B cell (primary cell): ENCODE results near the gene PIK3R4. TPM values are rescaled to one million over a fixed set of nuclear protein-coding genes. Genes with fewer than 3 reads are reported as not detected.

ENCODE experiments used
- ATAC-seq: fragments of 200-7000 bp; cut with Tn5 transposase; one replicate; pipeline ENCODE4 v1.10.0; 2021; ENCODE audit warnings: low read depth, mild to moderate bottlenecking, moderate number of reproducible peaks, moderate library complexity
- CTCF ChIA-PET: fragments of 350-600 bp; sonication (Branson Sonifier 250); formaldehyde crosslinking; loops from one replicate; lab custom pipeline; 2021; ENCODE audit warnings: antibody characterized with exemption, inconsistent platforms; lab: Charles Lee
- POLR2A ChIA-PET: fragments of 350-600 bp; sonication (Branson Sonifier 250); formaldehyde crosslinking; loops from one replicate; lab custom pipeline; 2021; ENCODE audit warnings: antibody characterized with exemption; lab: Charles Lee
- DNase-seq: peaks from one replicate; pipeline ENCODE4 v3.0.0; 2013
- H2AFZ ChIP-seq: 2 replicates; pipeline ENCODE4 v1.6.1; 2012; ENCODE audit warnings: mild to moderate bottlenecking, low read depth, low read length; ENCODE audit not compliant: insufficient read depth, poor library complexity, severe bottlenecking
- H3K27ac ChIP-seq, 2 donors: 1 replicate in 1 of 2; 2 replicates in 1 of 2; pipeline ENCODE4 v1.5.1; 2012 to 2013; ENCODE audit warnings: low read length in 2 of 2, mild to moderate bottlenecking in 2 of 2, moderate library complexity in 1 of 2
- H3K27me3 ChIP-seq, 4 experiments: fragments of 200-600 bp in 1 of 4; sonication (generic) in 1 of 4; replicated peaks in 1 of 4; 1 replicate in 2 of 4; 2 replicates in 2 of 4; pipeline versions ENCODE4 v1.6.1 to v1.7.0; 2013 to 2016; ENCODE audit warnings: low read length in 3 of 4, mild to moderate bottlenecking in 2 of 4, mixed read lengths in 1 of 4, moderate library complexity in 1 of 4; ENCODE audit not compliant: insufficient read depth in 4 of 4, control insufficient read depth in 3 of 4; ENCODE audit errors: control extremely low read depth in 1 of 4
- H3K36me3 ChIP-seq, 2 experiments: replicated peaks in 1 of 2; 1 replicate in 1 of 2; 2 replicates in 1 of 2; pipeline versions ENCODE4 v1.6.1 to v1.7.1; 2013; ENCODE audit warnings: low read length in 1 of 2; ENCODE audit not compliant: insufficient read depth in 2 of 2, control insufficient read depth in 1 of 2; ENCODE audit errors: control extremely low read depth in 1 of 2, extremely low read depth in 1 of 2
- H3K4me1 ChIP-seq, 2 donors: fragments of 200-600 bp in 1 of 2; sonication (generic) in 1 of 2; 1 replicate in 1 of 2; 2 replicates in 1 of 2; pipeline versions ENCODE4 v1.5.1 to v1.6.1; 2013 to 2017; ENCODE audit warnings: low read length in 2 of 2; ENCODE audit not compliant: control insufficient read depth in 2 of 2, insufficient read depth in 2 of 2
- H3K4me2 ChIP-seq: replicated peaks from 2 replicates; pipeline ENCODE3; 2012; ENCODE audit warnings: mild to moderate bottlenecking, low read depth, low read length; ENCODE audit not compliant: poor library complexity, severe bottlenecking
- H3K4me3 ChIP-seq, 5 experiments: fragments of 200-600 bp in 1 of 5; sonication (generic) in 1 of 5; 1 replicate in 3 of 5; 2 replicates in 2 of 5; pipeline versions ENCODE4 v1.5.1 to v1.7.0; 2011 to 2016; ENCODE audit warnings: low read length in 4 of 5, mild to moderate bottlenecking in 4 of 5, low read depth in 2 of 5, control low read depth in 1 of 5, moderate library complexity in 1 of 5; ENCODE audit not compliant: insufficient read depth in 1 of 5; ENCODE audit errors: control extremely low read depth in 1 of 5, extremely low read depth in 1 of 5
- H3K79me2 ChIP-seq: fragments of 200-600 bp; sonication (generic); one replicate; pipeline ENCODE4 v1.6.0; 2016; ENCODE audit warnings: low read length; ENCODE audit not compliant: control insufficient read depth, insufficient read depth
- H3K9ac ChIP-seq: fragments of 200-600 bp; sonication (generic); 2 replicates; pipeline ENCODE4 v1.6.1; 2017; ENCODE audit warnings: mild to moderate bottlenecking, low read length, moderate library complexity
- H3K9me3 ChIP-seq, 3 donors: one replicate each; pipeline versions ENCODE4 v1.6.1 to v1.7.1; 2013; ENCODE audit warnings: low read length in 2 of 3; ENCODE audit not compliant: control insufficient read depth in 2 of 3, insufficient read depth in 1 of 3; ENCODE audit errors: control extremely low read depth in 1 of 3
- H4K20me1 ChIP-seq: 2 replicates; pipeline ENCODE4 v1.6.0; 2012; ENCODE audit warnings: mild to moderate bottlenecking, low read length; ENCODE audit not compliant: insufficient read depth, control insufficient read depth, poor library complexity, severe bottlenecking
- H3K27ac Mint-ChIP-seq: one replicate; pipeline ENCODE4 v1.8.0; 2021; ENCODE audit warnings: mixed read lengths
- H3K27me3 Mint-ChIP-seq: one replicate; pipeline ENCODE4 v1.8.0; 2021; ENCODE audit warnings: mixed read lengths
- H3K4me1 Mint-ChIP-seq: one replicate; pipeline ENCODE4 v1.8.0; 2021; ENCODE audit warnings: mixed read lengths
- H3K4me3 Mint-ChIP-seq: one replicate; pipeline ENCODE4 v1.8.0; 2021; ENCODE audit warnings: mixed read lengths
- H3K9me3 Mint-ChIP-seq: one replicate; pipeline ENCODE4 v1.8.0; 2022; ENCODE audit warnings: mixed read lengths; ENCODE audit not compliant: insufficient read depth
- CTCF ChIP-seq: fragments of 200-600 bp; IDR thresholded peaks from one replicate; pipeline ENCODE4 v1.8.0; 2022; ENCODE audit warnings: antibody characterized with exemption, mild to moderate bottlenecking
- EZH2 ChIP-seq: IDR thresholded peaks from 2 replicates; pipeline ENCODE4 v1.6.1; 2012; ENCODE audit warnings: borderline replicate concordance, low read depth, mild to moderate bottlenecking, moderate library complexity, low read length; ENCODE audit not compliant: insufficient read depth, poor library complexity, severe bottlenecking
- WGBS: methylation state at CpG from one replicate; pipeline ENCODE4 v1.1.5; 2013; ENCODE audit warnings: missing lambda C conversion rate; ENCODE audit not compliant: insufficient coverage; 5-methylcytosine and 5-hydroxymethylcytosine counted together
- intact Hi-C: fragments of 100-400 bp; cut with micrococcal nuclease; formaldehyde crosslinking; loops from one replicate; pipeline ENCODE4 v1.10.0; 2022
- polyA plus RNA-seq: library from polyadenylated mRNA; depleted of rRNA; stranded (reverse); fragments of >200 nt; gene quantifications from 2 replicates; pipeline ENCODE4 v1.2.3, GENCODE V29; 2012
- total RNA-seq, 2 donors: library from RNA; stranded (reverse); fragments of 120-200 nt in 1 of 2; gene quantifications; 1 replicate in 1 of 2; 2 replicates in 1 of 2; pipeline versions ENCODE4 v1.2.3 to v1.2.4, GENCODE V29; 2013 to 2022

PIK3R4 gene
- total and polyA plus RNA-seq, 2 donors (not counting 1 experiment from before 2014, with no cell fraction given): 23.9 to 27.1 TPM

GRCh38 chr3:130759692-130760338, 13.2 kb upstream of the PIK3R4 start:
- ATAC-seq: peak; percentile 69
- H3K4me1 Mint-ChIP-seq: no peaks in the 10 kb centered on the region
- H3K9ac ChIP-seq: no peak overlapping the region
- no peaks in the 10 kb centered on the region for H3K79me2 ChIP-seq
- intact Hi-C loops: loop anchor here (1.0 kb wide), 1 partner anchor 133 kb away; no protein-coding TSS in a partner anchor
- ChIA-PET CTCF (interaction anchor here (0.7 to 6.3 kb wide), 8 partner anchors 8 to 224 kb away, joined by 3 to 68 read pairs (median 4); partner anchors contain the start of gene ATP2C1), POLR2A (no interaction called here)
- no peaks in the 10 kb centered on the region for H4K20me1 ChIP-seq
- no peak overlapping the region for H3K27ac Mint-ChIP-seq
- TF ChIP-seq EZH2: no peak
- peak; percentile 91 for TF ChIP-seq CTCF
- no peaks in the 10 kb centered on the region for H3K36me3 ChIP-seq
- H2AFZ ChIP-seq: peak overlapping the region; percentile 33
- H3K4me3 ChIP-seq: no peak overlapping the region
- DNase-seq: peak; percentile 62
- H3K9me3 ChIP-seq: no peaks in the 10 kb centered on the region
- H3K4me1 ChIP-seq: no peaks in the 10 kb centered on the region
- no CpG with 5 or more reads among the region's 4 CpGs for WGBS
- H3K27me3 ChIP-seq: peaks cover 0 to 6% (median 3%) of the 10 kb centered on the region in 4 experiments
- no peak overlapping the region for H3K27ac ChIP-seq
- H3K4me3 Mint-ChIP-seq: no peak overlapping the region
- no peaks in the 10 kb centered on the region for H3K9me3 Mint-ChIP-seq
- peak overlapping the region; percentile 25 for H3K4me2 ChIP-seq
- peaks cover 24% of the 10 kb centered on the region for H3K27me3 Mint-ChIP-seq
